Stimulated activated naive CD8-positive, alpha-beta T cell treated with anti-CD3 and anti-CD28 coated beads, Interleukin-15, Interleukin-2, amounts not matched to agents 100 U/mL and 50 U/mL, for 24 hours (primary cell): ENCODE measurements around the gene UBASH3A.

Source experiments
- ATAC-seq: fragments of 150-1000 bp; cut with Tn5 transposase; one replicate; pipeline ENCODE4 v1.10.0; 2021
- DNase-seq: peaks from one replicate; pipeline ENCODE4 v3.0.0; 2021

The UBASH3A gene

DNA sequence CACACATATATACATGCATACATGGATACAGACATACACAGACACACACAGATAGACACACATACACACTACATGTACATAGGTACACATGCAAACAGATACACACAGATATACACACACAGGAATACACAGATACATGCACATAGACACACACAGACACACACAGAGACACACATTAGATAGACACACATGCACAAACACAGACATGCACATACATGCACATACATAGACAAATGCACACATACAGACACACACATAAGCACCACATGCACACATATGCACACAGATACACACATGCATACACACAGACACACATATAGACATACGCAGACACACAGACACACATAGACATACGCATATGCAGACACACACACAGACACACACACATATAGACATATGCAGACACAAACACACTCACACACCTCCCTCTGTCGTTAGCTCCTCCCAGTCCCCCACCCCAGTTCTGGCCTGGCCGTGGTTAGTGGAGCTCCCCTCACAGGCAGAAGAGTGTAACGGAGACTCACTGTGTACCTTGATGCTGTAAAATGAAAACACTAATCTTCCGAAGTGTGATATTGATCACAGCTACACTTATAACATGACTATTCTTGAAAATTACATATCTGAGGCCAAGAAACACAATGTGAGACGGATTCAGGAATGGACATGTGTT, 7.6 kb downstream of the UBASH3A start:
- peak; percentile 8 for ATAC-seq
- DNase-seq, result peak; percentile 57

GRCh38 chr21:42411891-42412635, 8.4 kb downstream of the UBASH3A start:
- DNase-seq (no peak), ATAC-seq (no peak)

- DNase-seq, result no peak
- no peak for ATAC-seq
Measured at GRCh38 chr21:42412636-42412933, 8.9 kb downstream of the UBASH3A start.

- no peak for ATAC-seq
- DNase-seq, result no peak
Measured at GRCh38 chr21:42413093-42413492, 9.4 kb downstream of the UBASH3A start.

DNA sequence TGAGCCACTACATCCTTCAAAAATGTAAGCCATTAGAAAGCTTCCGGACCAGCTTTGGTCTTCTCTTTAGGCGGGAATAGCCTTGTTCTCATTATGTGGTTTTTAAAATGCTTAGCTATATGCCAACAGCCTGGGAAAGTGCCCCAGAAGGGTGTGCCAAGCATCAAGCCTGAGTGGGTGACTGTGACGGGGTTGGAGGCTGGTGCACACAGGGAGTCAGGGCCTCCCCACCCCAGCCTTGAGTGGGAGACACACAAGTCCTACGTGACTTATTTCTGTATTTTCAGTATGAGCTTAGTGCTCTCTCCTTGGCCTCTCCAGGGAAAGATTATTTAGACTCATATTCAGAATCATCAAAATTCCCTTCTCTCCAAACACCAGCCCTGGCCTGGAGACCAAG, 9.8 kb downstream of the UBASH3A start:
- peak; percentile 64 for DNase-seq
- ATAC-seq, result peak; percentile 7

GRCh38 chr21:42414066-42414465, 10.4 kb downstream of the UBASH3A start:
- no peak for ATAC-seq
- no peak for DNase-seq

DNA sequence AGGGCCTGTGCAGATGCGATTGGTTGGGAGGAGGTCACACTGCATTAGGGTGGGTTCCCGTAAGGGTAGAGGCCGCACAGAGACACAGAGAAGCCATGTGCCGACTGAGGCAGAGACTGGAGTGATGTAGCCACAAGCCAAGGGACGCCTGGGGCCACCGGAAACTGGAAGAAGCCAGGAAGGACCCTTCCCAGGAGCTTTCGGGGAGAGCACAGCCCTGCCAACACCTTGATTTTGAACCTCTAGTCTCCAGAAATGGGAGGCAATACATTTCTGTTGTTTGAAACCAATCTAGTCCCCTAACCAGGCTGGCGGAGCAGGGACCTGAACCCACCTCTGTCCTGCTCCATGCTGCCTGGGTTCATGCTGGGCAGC, 10.8 kb downstream of the UBASH3A start:
- DNase-seq, result no peak
- no peak for ATAC-seq

DNA sequence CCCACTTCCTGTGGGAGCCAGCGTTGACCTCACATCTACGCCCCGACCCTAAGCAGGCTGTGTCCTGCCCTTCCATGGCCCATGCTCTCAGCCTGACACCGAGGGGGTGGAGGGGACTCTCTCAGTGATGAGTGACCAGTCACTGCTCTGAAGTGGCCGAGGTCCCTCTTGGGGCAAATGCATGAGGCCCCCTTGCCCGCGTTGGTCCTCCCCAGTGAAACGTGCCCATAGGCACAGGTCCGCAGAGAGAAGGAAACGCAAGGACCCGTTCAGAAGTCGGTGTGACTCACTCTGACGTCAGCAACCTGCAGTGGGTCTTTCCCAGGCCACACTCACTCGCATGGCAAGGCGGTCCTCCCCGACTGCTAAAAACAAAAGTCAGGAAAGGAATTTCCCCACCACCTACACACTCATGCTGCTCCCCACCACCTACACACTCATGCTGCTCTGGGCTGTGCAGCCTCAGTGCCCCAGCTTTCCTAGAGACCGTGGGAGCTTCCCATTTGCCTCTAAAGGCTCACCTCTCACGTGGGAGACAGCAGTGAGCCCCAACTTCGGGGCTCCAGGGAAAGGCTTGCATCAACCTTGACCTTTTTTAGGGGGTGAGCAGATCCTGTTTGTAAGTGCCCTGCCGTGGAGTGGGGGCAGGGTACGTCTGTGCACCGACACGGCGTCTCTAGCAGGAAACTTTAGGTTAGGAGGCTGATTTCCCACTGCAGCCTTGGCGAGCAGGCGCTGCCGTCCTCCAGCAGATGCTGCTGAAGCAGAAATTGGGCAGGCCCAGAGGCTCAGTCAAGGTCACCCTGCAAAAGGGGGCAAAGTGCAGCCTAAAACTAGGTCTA, 11.4 kb downstream of the UBASH3A start:
- ATAC-seq (peak; percentile 85), DNase-seq (peak; percentile 94)

GRCh38 chr21:42417533-42417932, 13.8 kb downstream of the UBASH3A start:
- DNase-seq, result no peak
- ATAC-seq, result no peak

- no peak for DNase-seq
- no peak for ATAC-seq
Measured at GRCh38 chr21:42418886-42419285, 15.2 kb downstream of the UBASH3A start.

GRCh38 chr21:42419845-42420244, 16.1 kb downstream of the UBASH3A start:
- ATAC-seq, result no peak
- no peak for DNase-seq

- ATAC-seq (peak; percentile 67), DNase-seq (peak; percentile 61)
Measured at GRCh38 chr21:42421018-42421793, 17.5 kb downstream of the UBASH3A start.

- ATAC-seq, result peak; percentile 53
Measured at GRCh38 chr21:42423197-42423675, 19.5 kb downstream of the UBASH3A start.

GRCh38 chr21:42423685-42424084, 20.0 kb downstream of the UBASH3A start:
- no peak for ATAC-seq
- no peak for DNase-seq

More at GRCh38 chr21:42423197-42423675, 19.5 kb downstream of the UBASH3A start:
- DNase-seq, result peak; percentile 62

- peak; percentile 74 for ATAC-seq
- peak; percentile 72 for DNase-seq
Measured at GRCh38 chr21:42424914-42425541, 21.3 kb downstream of the UBASH3A start.

- ATAC-seq, result peak; percentile 71
Measured at GRCh38 chr21:42425591-42425990, 21.9 kb downstream of the UBASH3A start.

DNA sequence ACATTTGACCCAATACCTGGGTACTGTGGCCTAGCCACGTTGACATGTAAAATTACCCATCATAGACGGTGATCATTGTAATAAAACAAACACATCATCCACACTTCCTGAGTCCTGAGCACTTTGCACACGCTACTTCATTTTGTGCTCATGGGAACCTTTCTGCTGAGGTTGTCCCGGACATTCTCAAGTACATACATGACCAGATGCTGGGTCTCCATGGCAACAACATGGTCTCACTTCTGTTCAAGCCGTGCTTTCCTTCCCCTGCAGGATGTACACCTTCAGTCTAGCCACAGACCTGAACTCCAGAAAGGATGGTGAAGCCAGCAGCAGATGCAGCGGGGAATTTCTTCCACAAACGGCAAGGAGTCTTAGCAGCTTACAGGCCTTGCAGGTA, 22.7 kb downstream of the UBASH3A start:
- DNase-seq, result no peak
- ATAC-seq, result no peak

More at GRCh38 chr21:42425591-42425990, 21.9 kb downstream of the UBASH3A start:
- no peak for DNase-seq

DNA sequence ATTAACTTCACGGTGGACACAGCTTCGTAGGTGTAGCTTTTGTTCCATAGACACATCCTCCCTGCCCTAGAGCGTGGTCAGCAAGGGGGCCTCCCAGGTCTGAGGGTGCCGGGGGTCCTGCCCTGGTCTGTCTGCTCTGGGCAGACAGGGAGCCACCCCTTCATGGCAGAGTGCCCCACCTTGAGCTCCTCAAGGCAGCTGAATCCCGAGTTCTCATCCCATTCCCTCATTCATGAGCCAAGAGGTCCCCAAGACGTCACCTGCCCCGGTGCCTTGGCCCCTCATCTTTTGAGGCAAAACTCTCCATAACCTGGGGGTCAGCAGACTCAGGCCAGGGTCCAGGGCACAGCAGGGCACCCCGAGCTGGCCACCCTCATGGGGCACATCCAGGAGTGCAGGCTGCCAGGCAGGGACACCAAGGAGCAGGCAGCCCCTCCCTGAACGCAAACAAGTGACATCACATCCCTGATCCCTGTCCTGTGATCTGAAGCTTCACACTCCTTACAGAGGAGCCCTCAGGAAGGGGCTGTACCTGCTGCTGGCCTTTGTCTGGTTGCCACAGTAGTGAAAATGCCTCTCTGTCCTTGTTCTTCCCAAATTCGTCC, 23.3 kb downstream of the UBASH3A start:
- DNase-seq (no peak), ATAC-seq (no peak)

- DNase-seq, result no peak
- no peak for ATAC-seq
Measured at GRCh38 chr21:42427809-42428419, 24.2 kb downstream of the UBASH3A start.

GRCh38 chr21:42429021-42429420, 25.3 kb downstream of the UBASH3A start:
- DNase-seq (no peak), ATAC-seq (no peak)

- ATAC-seq, result no peak
- no peak for DNase-seq
Measured at GRCh38 chr21:42429856-42430255, 26.2 kb downstream of the UBASH3A start.
